Stomach (tissue), 4 donors: ENCODE measurements around the gene TRH.

ENCODE experiments used
- POLR2A ChIP-seq, 4 donors: fragments of 450-650 bp; IDR thresholded peaks; one replicate each; pipeline ENCODE4 v1.6.1; 2016; ENCODE audit warnings: antibody characterized with exemption in 4 of 4, control low read depth in 2 of 4, mild to moderate bottlenecking in 1 of 4, moderate library complexity in 1 of 4
- TF ChIP-seq, protein P1 (sequence below), 7 experiments: fragments of 450-650 bp in 4 of 7; fragments of 200-600 bp in 3 of 7; sonication (generic) in 3 of 7; IDR thresholded peaks; one replicate each; pipeline ENCODE4 v1.5.1; 2016 to 2019; ENCODE audit warnings: antibody characterized with exemption in 7 of 7, control low read depth in 2 of 7, mild to moderate bottlenecking in 1 of 7

DNA sequence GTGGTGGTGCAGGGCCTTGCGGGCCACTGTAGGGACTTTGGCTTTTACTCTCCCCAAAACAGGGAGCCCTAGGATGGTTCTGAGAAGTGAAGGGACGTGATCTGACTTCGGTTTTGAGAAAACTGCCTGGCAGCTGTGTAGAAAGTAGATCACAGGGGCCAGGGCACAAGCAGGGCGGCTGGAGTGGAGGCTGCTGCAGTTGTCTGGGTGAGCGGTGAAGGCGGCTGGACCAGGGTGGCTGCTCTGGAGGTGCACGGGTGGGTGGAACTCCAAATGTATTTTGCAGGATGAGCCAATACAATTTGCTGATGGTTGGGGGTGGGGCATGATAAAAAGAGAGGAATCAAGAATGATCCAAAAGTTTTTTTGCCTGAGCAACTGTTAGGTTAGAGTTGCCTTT lies 29.8 kb upstream of the TRH start:
- TF ChIP-seq, protein P1, sequence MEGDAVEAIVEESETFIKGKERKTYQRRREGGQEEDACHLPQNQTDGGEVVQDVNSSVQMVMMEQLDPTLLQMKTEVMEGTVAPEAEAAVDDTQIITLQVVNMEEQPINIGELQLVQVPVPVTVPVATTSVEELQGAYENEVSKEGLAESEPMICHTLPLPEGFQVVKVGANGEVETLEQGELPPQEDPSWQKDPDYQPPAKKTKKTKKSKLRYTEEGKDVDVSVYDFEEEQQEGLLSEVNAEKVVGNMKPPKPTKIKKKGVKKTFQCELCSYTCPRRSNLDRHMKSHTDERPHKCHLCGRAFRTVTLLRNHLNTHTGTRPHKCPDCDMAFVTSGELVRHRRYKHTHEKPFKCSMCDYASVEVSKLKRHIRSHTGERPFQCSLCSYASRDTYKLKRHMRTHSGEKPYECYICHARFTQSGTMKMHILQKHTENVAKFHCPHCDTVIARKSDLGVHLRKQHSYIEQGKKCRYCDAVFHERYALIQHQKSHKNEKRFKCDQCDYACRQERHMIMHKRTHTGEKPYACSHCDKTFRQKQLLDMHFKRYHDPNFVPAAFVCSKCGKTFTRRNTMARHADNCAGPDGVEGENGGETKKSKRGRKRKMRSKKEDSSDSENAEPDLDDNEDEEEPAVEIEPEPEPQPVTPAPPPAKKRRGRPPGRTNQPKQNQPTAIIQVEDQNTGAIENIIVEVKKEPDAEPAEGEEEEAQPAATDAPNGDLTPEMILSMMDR (IDR thresholded peaks at IDR 0.05) = no peak
- no peak for TF ChIP-seq POLR2A (IDR thresholded peaks at IDR 0.05)
